Trophoblast cell (in vitro differentiated cells and primary cell): Measurements from ENCODE around the gene PCSK5.

Experiments used
- DNase-seq, 2 donors: peaks; one replicate each; pipeline ENCODE4 v3.0.0-alpha.2; 2016
- H2AFZ ChIP-seq: 2 replicates; pipeline ENCODE4 v1.6.1; 2013; ENCODE audit warnings: low read length, moderate library complexity, mild to moderate bottlenecking; ENCODE audit not compliant: insufficient read depth, poor library complexity
- H2AK5ac ChIP-seq: 2 replicates; pipeline ENCODE4 v1.6.1; 2013; ENCODE audit warnings: mild to moderate bottlenecking, low read length
- H2BK120ac ChIP-seq: 2 replicates; pipeline ENCODE4 v1.6.1; 2013; ENCODE audit warnings: low read length, mild to moderate bottlenecking, moderate library complexity; ENCODE audit not compliant: insufficient read depth, poor library complexity
- H2BK12ac ChIP-seq: 2 replicates; pipeline ENCODE4 v1.6.1; 2013; ENCODE audit warnings: mild to moderate bottlenecking, low read length, moderate library complexity
- H2BK5ac ChIP-seq: 2 replicates; pipeline ENCODE4 v1.6.1; 2013; ENCODE audit warnings: low read length, low read depth, moderate library complexity, mild to moderate bottlenecking; ENCODE audit not compliant: poor library complexity
- H3K14ac ChIP-seq: 2 replicates; pipeline ENCODE4 v1.6.1; 2013; ENCODE audit warnings: mild to moderate bottlenecking, low read length
- H3K18ac ChIP-seq: 2 replicates; pipeline ENCODE4 v1.6.1; 2013; ENCODE audit warnings: mild to moderate bottlenecking, low read length
- H3K23ac ChIP-seq: 2 replicates; pipeline ENCODE4 v1.6.1; 2013; ENCODE audit warnings: low read length
- H3K27ac ChIP-seq: 2 replicates; pipeline ENCODE4 v1.5.1; 2013; ENCODE audit warnings: low read depth, mild to moderate bottlenecking, inconsistent platforms, low read length, moderate library complexity
- H3K27me3 ChIP-seq: 2 replicates; pipeline ENCODE4 v1.6.1; 2013; ENCODE audit warnings: inconsistent platforms, mild to moderate bottlenecking, low read length, moderate library complexity; ENCODE audit not compliant: insufficient read depth
- H3K36me3 ChIP-seq, 2 experiments: 1 replicate in 1 of 2; 2 replicates in 1 of 2; pipeline ENCODE4 v1.6.1; 2013; ENCODE audit warnings: low read length in 2 of 2, mild to moderate bottlenecking in 2 of 2, moderate library complexity in 1 of 2; ENCODE audit not compliant: insufficient read depth in 2 of 2, control insufficient read depth in 1 of 2
- H3K4ac ChIP-seq: 2 replicates; pipeline ENCODE4 v1.6.1; 2013; ENCODE audit warnings: low read depth, mild to moderate bottlenecking, low read length, moderate library complexity
- H3K4me1 ChIP-seq, 2 experiments: 1 replicate in 1 of 2; 2 replicates in 1 of 2; pipeline ENCODE4 v1.6.1; 2013; ENCODE audit warnings: low read length in 2 of 2, mild to moderate bottlenecking in 2 of 2, moderate library complexity in 1 of 2; ENCODE audit not compliant: insufficient read depth in 2 of 2, control insufficient read depth in 1 of 2
- H3K4me2 ChIP-seq: 2 replicates; pipeline ENCODE4 v1.6.1; 2013; ENCODE audit warnings: inconsistent platforms, mild to moderate bottlenecking, low read length, moderate library complexity
- H3K4me3 ChIP-seq: 2 replicates; pipeline ENCODE4 v1.5.1; 2013; ENCODE audit warnings: mild to moderate bottlenecking, low read depth, low read length, inconsistent platforms
- H3K79me1 ChIP-seq: one replicate; pipeline ENCODE4 v1.6.1; 2013; ENCODE audit warnings: low read length
- H3K79me2 ChIP-seq: 2 replicates; pipeline ENCODE4 v1.6.1; 2013; ENCODE audit warnings: low read length, mild to moderate bottlenecking; ENCODE audit not compliant: control insufficient read depth, insufficient read depth, poor library complexity
- H3K9ac ChIP-seq: 2 replicates; pipeline ENCODE4 v1.6.1; 2013; ENCODE audit warnings: mild to moderate bottlenecking, low read length
- H3K9me3 ChIP-seq: 2 replicates; pipeline ENCODE4 v1.6.1; 2013; ENCODE audit warnings: low read depth, mild to moderate bottlenecking, control low read depth, inconsistent platforms, low read length; ENCODE audit not compliant: insufficient read depth
- H4K12ac ChIP-seq: 2 replicates; pipeline ENCODE4 v1.6.1; 2013; ENCODE audit warnings: low read depth, mild to moderate bottlenecking, low read length, moderate library complexity
- H4K8ac ChIP-seq: 2 replicates; pipeline ENCODE4 v1.6.1; 2013; ENCODE audit warnings: low read depth, mild to moderate bottlenecking, low read length, moderate library complexity
- H4K91ac ChIP-seq: one replicate; pipeline ENCODE4 v1.6.1; 2013; ENCODE audit warnings: low read depth, mild to moderate bottlenecking, low read length, moderate library complexity
- WGBS: extraction: QIAGEN DNeasy Blood & Tissue Kit; methylation state at CpG from one replicate; pipeline ENCODE4 v1.1.7; 2013; ENCODE audit warnings: missing lambda C conversion rate; ENCODE audit not compliant: insufficient read length, insufficient coverage; ENCODE audit errors: extremely low coverage; 5-methylcytosine and 5-hydroxymethylcytosine counted together

The PCSK5 gene

DNA sequence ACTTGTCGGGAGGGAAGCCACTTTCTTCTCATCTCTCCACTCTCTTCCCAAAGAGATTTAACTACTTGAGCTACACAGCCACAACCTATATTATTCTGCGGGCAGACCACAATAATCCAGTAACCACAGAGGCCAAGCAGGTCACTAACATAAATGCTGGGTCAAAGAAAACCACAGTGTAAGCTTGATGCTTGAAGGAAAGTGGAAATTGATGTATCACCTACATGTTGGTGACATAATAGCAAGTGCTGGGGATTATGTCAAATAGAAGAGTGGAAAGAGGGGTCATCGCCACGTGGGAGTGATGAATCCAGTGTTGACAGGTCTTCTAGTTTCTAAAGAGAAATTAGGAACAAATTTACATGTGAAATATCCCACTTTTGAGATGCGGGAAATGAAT lies 462.8 kb downstream of the PCSK5 start:
- Histone ChIP-seq H3K14ac (no peak overlapping the region), H2BK5ac (no peak overlapping the region), H4K91ac (no peak overlapping the region), H3K9me3 (no peaks in the 10 kb centered on the region), H3K27me3 (no peaks in the 10 kb centered on the region), H3K9ac (no peak overlapping the region), H3K18ac (no peak overlapping the region), H2AK5ac (no peak overlapping the region), H3K23ac (no peak overlapping the region), H2BK12ac (no peak overlapping the region), H3K79me1 (no peaks in the 10 kb centered on the region), H3K4me2 (no peak overlapping the region), H3K4me1 (no peaks in the 10 kb centered on the region), H4K8ac (no peak overlapping the region), H3K36me3 (no peaks in the 10 kb centered on the region), H3K4ac (no peak overlapping the region), H4K12ac (no peak overlapping the region), H2BK120ac (no peak overlapping the region), H3K27ac (no peak overlapping the region), H3K79me2 (no peaks in the 10 kb centered on the region), H3K4me3 (no peak overlapping the region), H2AFZ (no peak overlapping the region)
- no peak for DNase-seq
- no CpG with 5 or more reads among the region's 5 CpGs for WGBS

DNA sequence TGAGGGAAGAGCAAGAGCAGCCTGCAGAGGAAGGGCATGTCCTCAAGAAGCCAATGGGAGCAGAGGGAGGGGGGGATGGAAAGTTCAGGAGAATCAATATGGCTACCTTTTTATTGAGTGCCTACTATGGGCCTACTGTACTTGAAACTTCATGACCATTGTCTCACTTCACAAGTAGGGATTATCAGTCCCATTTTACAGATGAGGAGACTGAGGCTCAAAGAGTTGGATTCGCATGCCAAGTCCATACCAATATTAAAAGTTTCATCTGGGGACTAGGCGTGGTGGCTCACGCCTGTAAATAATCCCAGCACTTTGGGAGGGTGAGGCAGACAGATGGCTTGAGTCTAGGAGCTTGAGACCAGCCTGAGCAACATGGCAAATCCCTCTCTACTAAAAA lies 463.7 kb downstream of the PCSK5 start:
- Histone ChIP-seq H2BK12ac (no peak overlapping the region), H3K14ac (no peak overlapping the region), H3K79me1 (no peaks in the 10 kb centered on the region), H3K79me2 (no peaks in the 10 kb centered on the region), H2BK120ac (no peak overlapping the region), H3K23ac (no peak overlapping the region), H4K8ac (no peak overlapping the region), H2AK5ac (no peak overlapping the region), H3K4me2 (no peak overlapping the region), H3K9me3 (peaks cover 3% of the 10 kb centered on the region), H3K18ac (no peak overlapping the region), H3K9ac (no peak overlapping the region), H3K4ac (no peak overlapping the region), H2AFZ (no peak overlapping the region), H2BK5ac (no peak overlapping the region), H3K36me3 (no peaks in the 10 kb centered on the region), H3K27me3 (no peaks in the 10 kb centered on the region), H4K12ac (no peak overlapping the region), H3K4me1 (no peaks in the 10 kb centered on the region), H3K27ac (no peak overlapping the region), H4K91ac (no peak overlapping the region), H3K4me3 (no peak overlapping the region)
- DNase-seq, result no peak
- no CpG with 5 or more reads among the region's 3 CpGs for WGBS

DNA sequence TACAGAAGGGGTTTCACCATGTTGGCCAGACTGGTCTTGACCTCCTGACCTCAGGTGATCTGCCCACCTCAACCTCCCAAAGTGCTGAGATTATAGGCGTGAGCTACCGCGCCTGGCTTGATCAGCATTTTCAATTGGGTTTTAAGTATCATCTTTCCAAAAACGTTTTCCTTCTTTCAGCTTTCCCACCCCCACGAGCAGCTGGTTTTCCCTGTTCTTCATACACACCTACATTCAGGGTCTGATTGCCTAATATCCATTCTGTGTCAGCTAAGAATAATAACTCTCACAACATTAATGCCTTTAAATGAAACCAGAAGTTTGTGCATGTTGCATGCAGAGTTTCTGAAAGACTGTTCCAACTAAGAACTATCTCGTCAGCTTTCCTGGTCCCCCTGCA lies 465.4 kb downstream of the PCSK5 start:
- no peak overlapping the region for H2BK5ac ChIP-seq
- no peak overlapping the region for H3K4me2 ChIP-seq
- no peak overlapping the region for H3K23ac ChIP-seq
- H3K4me1 ChIP-seq, result peaks cover 0 to 2% of the 10 kb centered on the region in 2 experiments
- H3K4ac ChIP-seq, result no peak overlapping the region
- H3K14ac ChIP-seq, result no peak overlapping the region
- H4K8ac ChIP-seq, result no peak overlapping the region
- no peaks in the 10 kb centered on the region for H3K36me3 ChIP-seq
- no peak overlapping the region for H3K27ac ChIP-seq
- peaks cover 3% of the 10 kb centered on the region for H3K9me3 ChIP-seq
- DNase-seq, result no peak
- no peak overlapping the region for H3K4me3 ChIP-seq
- H3K18ac ChIP-seq, result no peak overlapping the region
- no peak overlapping the region for H2AK5ac ChIP-seq
- H4K12ac ChIP-seq, result no peak overlapping the region
- no peak overlapping the region for H2BK12ac ChIP-seq
- no peaks in the 10 kb centered on the region for H3K79me2 ChIP-seq
- WGBS, result no CpG with 5 or more reads among the region's 6 CpGs
- peaks cover under 1% of the 10 kb centered on the region for H3K79me1 ChIP-seq
- no peaks in the 10 kb centered on the region for H3K27me3 ChIP-seq
- no peak overlapping the region for H3K9ac ChIP-seq
- no peak overlapping the region for H2AFZ ChIP-seq
- H4K91ac ChIP-seq, result no peak overlapping the region
- H2BK120ac ChIP-seq, result no peak overlapping the region

DNA sequence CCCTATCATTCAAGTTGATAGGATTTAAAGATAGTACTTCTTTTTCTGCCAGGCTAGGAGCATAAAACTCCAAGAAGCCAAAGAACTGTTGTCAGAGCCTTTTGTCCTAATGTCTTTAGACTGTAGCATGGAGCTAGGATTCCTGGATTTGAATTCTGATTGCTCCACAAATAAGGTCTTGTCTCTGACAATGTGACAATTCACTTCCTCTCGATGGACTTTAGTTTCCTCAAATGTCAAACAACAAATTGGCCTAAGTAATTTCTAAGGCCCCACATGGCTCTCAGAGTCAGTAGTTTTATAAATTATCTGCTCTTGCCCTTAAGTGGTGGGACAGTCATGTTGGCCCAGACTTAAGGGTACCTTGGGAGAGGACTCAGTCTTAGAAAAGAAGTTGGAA lies 467.1 kb downstream of the PCSK5 start:
- H3K14ac ChIP-seq, result no peak overlapping the region
- H2BK120ac ChIP-seq, result no peak overlapping the region
- H3K27me3 ChIP-seq, result no peaks in the 10 kb centered on the region
- no peak overlapping the region for H3K23ac ChIP-seq
- no peak overlapping the region for H4K8ac ChIP-seq
- H4K91ac ChIP-seq, result no peak overlapping the region
- no peak overlapping the region for H3K9ac ChIP-seq
- H3K36me3 ChIP-seq, result no peaks in the 10 kb centered on the region
- no peak overlapping the region for H2BK5ac ChIP-seq
- no peak overlapping the region for H3K4me3 ChIP-seq
- WGBS, result no CpG with 5 or more reads among the region's 1 CpG
- no peak overlapping the region for H3K4me2 ChIP-seq
- no peaks in the 10 kb centered on the region for H3K79me2 ChIP-seq
- H3K27ac ChIP-seq, result no peak overlapping the region
- DNase-seq, result no peak
- H4K12ac ChIP-seq, result no peak overlapping the region
- H2AK5ac ChIP-seq, result no peak overlapping the region
- H2AFZ ChIP-seq, result no peak overlapping the region
- peaks cover 3% of the 10 kb centered on the region for H3K9me3 ChIP-seq
- peaks cover 6% of the 10 kb centered on the region for H3K79me1 ChIP-seq
- H3K18ac ChIP-seq, result no peak overlapping the region
- H2BK12ac ChIP-seq, result no peak overlapping the region
- peaks cover 0 to 5% of the 10 kb centered on the region in 2 experiments for H3K4me1 ChIP-seq
- H3K4ac ChIP-seq, result no peak overlapping the region
